Tibial artery (tissue), 4 donors: ENCODE results near the gene ZNF385D.

Experiments
- DNase-seq, 2 donors: peaks; one replicate each; pipeline ENCODE4 v3.0.0-alpha.2; 2019
- H3K27ac ChIP-seq, 2 donors: fragments of 200-600 bp; sonication (generic) in 1 of 2; 1 replicate in 1 of 2; 2 replicates in 1 of 2; pipeline ENCODE4 v1.5.1; 2018 to 2019; ENCODE audit warnings: mild to moderate bottlenecking in 1 of 2
- H3K27me3 ChIP-seq, 2 donors: fragments of 200-600 bp; sonication (generic) in 1 of 2; one replicate each; pipeline versions ENCODE4 v1.5.1 to v1.6.0; 2016 to 2019
- H3K36me3 ChIP-seq, 3 donors: fragments of 200-600 bp; sonication (generic) in 2 of 3; one replicate each; pipeline ENCODE4 v1.5.1; 2016 to 2019; ENCODE audit warnings: mild to moderate bottlenecking in 2 of 3
- H3K4me1 ChIP-seq, 4 donors: fragments of 200-600 bp; sonication (generic) in 2 of 4; 1 replicate in 3 of 4; 2 replicates in 1 of 4; pipeline ENCODE4 v1.5.1; 2016 to 2019
- H3K4me3 ChIP-seq, 2 donors: fragments of 200-600 bp; sonication (generic) in 1 of 2; 1 replicate in 1 of 2; 2 replicates in 1 of 2; pipeline ENCODE4 v1.5.1; 2018 to 2019; ENCODE audit warnings: mild to moderate bottlenecking in 2 of 2
- H3K9me3 ChIP-seq, 3 donors: fragments of 200-600 bp; sonication (generic) in 1 of 3; one replicate each; pipeline ENCODE4 v1.5.1; 2016 to 2019
- CTCF ChIP-seq, 2 experiments: fragments of 200-600 bp in 1 of 2; fragments of 450-650 bp in 1 of 2; IDR thresholded peaks; one replicate each; pipeline ENCODE4 v1.5.1; 2017 to 2019; ENCODE audit warnings: antibody characterized with exemption in 2 of 2, mild to moderate bottlenecking in 1 of 2, moderate library complexity in 1 of 2
- intact Hi-C: fragments of 100-400 bp; cut with DNase I; formaldehyde crosslinking; loops from one replicate; pipeline ENCODE4 v1.15.0; 2023; ENCODE audit warnings: low total_unique reads

Gene ZNF385D

GRCh38 chr3:21540265-21540664, 210.7 kb downstream of the ZNF385D start:
- TF ChIP-seq CTCF (IDR thresholded peaks at IDR 0.05), result no peak
- no peak overlapping the region for H3K4me3 ChIP-seq
- H3K4me1 ChIP-seq, result no peaks in the 10 kb centered on the region
- no peak for DNase-seq
- no peak overlapping the region for H3K27ac ChIP-seq
- H3K36me3 ChIP-seq, result no peaks in the 10 kb centered on the region
- no peaks in the 10 kb centered on the region for H3K9me3 ChIP-seq
- H3K27me3 ChIP-seq, result no peaks in the 10 kb centered on the region
- intact Hi-C loops, result no loop called here

GRCh38 chr3:21534462-21534861, 216.5 kb downstream of the ZNF385D start:
- DNase-seq, result no peak
- intact Hi-C loops, result no loop called here
- Histone ChIP-seq H3K27ac (no peak overlapping the region), H3K36me3 (no peaks in the 10 kb centered on the region), H3K9me3 (no peaks in the 10 kb centered on the region), H3K4me1 (no peaks in the 10 kb centered on the region), H3K27me3 (no peaks in the 10 kb centered on the region), H3K4me3 (no peak overlapping the region)
- no peak for TF ChIP-seq CTCF (IDR thresholded peaks at IDR 0.05)

- TF ChIP-seq CTCF (IDR thresholded peaks at IDR 0.05), result no peak
- Histone ChIP-seq H3K9me3 (no peaks in the 10 kb centered on the region), H3K27ac (no peak overlapping the region), H3K4me3 (no peak overlapping the region), H3K27me3 (no peaks in the 10 kb centered on the region), H3K36me3 (no peaks in the 10 kb centered on the region), H3K4me1 (no peaks in the 10 kb centered on the region)
- intact Hi-C loops, result no loop called here
- DNase-seq, result no peak
Measured at GRCh38 chr3:21533002-21533401, 218.0 kb downstream of the ZNF385D start.

GRCh38 chr3:21531909-21532308, 219.1 kb downstream of the ZNF385D start:
- intact Hi-C loops, result no loop called here
- no peak for DNase-seq
- no peaks in the 10 kb centered on the region for H3K4me1 ChIP-seq
- no peaks in the 10 kb centered on the region for H3K27me3 ChIP-seq
- H3K9me3 ChIP-seq, result no peaks in the 10 kb centered on the region
- H3K27ac ChIP-seq, result no peak overlapping the region
- H3K4me3 ChIP-seq, result no peak overlapping the region
- no peaks in the 10 kb centered on the region for H3K36me3 ChIP-seq
- no peak for TF ChIP-seq CTCF (IDR thresholded peaks at IDR 0.05)

- no peak overlapping the region for H3K4me3 ChIP-seq
- H3K27me3 ChIP-seq, result no peaks in the 10 kb centered on the region
- intact Hi-C loops, result no loop called here
- no peak for DNase-seq
- no peaks in the 10 kb centered on the region for H3K9me3 ChIP-seq
- no peaks in the 10 kb centered on the region for H3K4me1 ChIP-seq
- no peak overlapping the region for H3K27ac ChIP-seq
- TF ChIP-seq CTCF (IDR thresholded peaks at IDR 0.05), result no peak
- no peaks in the 10 kb centered on the region for H3K36me3 ChIP-seq
Measured at GRCh38 chr3:21528291-21528995, 222.6 kb downstream of the ZNF385D start.

GRCh38 chr3:21526461-21526860, 224.5 kb downstream of the ZNF385D start:
- intact Hi-C loops, result no loop called here
- no peaks in the 10 kb centered on the region for H3K9me3 ChIP-seq
- H3K36me3 ChIP-seq, result no peaks in the 10 kb centered on the region
- TF ChIP-seq CTCF (IDR thresholded peaks at IDR 0.05), result no peak
- no peaks in the 10 kb centered on the region for H3K27me3 ChIP-seq
- H3K4me3 ChIP-seq, result no peak overlapping the region
- H3K27ac ChIP-seq, result no peak overlapping the region
- no peak for DNase-seq
- no peaks in the 10 kb centered on the region for H3K4me1 ChIP-seq
